K562 (cell line): ENCODE measurements around the gene UBXN11. TPM values are rescaled to one million over a fixed set of nuclear protein-coding genes. Genes with fewer than 3 reads are reported as not detected.
A peak's percentile ranks its signal among the peaks of the same experiment; 100 is the strongest.

ENCODE experiments used
- EGR1 ChIP-seq: fragments of 450-650 bp; conservative IDR thresholded peaks from 2 replicates; pipeline ENCODE4 v1.6.1; 2017; ENCODE audit warnings: mild to moderate bottlenecking
- ERF ChIP-seq: fragments of 450-650 bp; formaldehyde crosslinking; IDR thresholded peaks from 2 replicates; pipeline ENCODE4 v1.4.0; 2020; ENCODE audit warnings: mild to moderate bottlenecking, mixed read lengths
- FOXA1 ChIP-seq: fragments of 450-650 bp; IDR thresholded peaks from 2 replicates; pipeline ENCODE4 v1.6.1; 2016; ENCODE audit warnings: mild to moderate bottlenecking, borderline replicate concordance
- FOXP4 ChIP-seq: sonication (generic); formaldehyde crosslinking; IDR thresholded peaks from 2 replicates; pipeline ENCODE4 v1.8.0; 2022; ENCODE audit warnings: mild to moderate bottlenecking, missing genetic modification reagents, borderline replicate concordance
- NBN ChIP-seq: fragments of 450-650 bp; IDR thresholded peaks from 2 replicates; pipeline ENCODE4 v1.6.1; 2016; ENCODE audit warnings: low read depth, mild to moderate bottlenecking
- SETDB1 ChIP-seq: IDR thresholded peaks from one replicate; pipeline ENCODE4 v1.6.1; 2012; ENCODE audit warnings: low read length, control low read depth, inconsistent platforms
- SMAD4 ChIP-seq: fragments of 250-450 bp; sonication (Bioruptor Pico); conservative IDR thresholded peaks from 2 replicates; pipeline ENCODE4 v1.8.0; 2021; ENCODE audit warnings: inconsistent platforms, mild to moderate bottlenecking, moderate library complexity
- STAT5A ChIP-seq: IDR thresholded peaks from 2 replicates; pipeline ENCODE4 v1.6.1; 2012; ENCODE audit warnings: low read length, inconsistent platforms, borderline replicate concordance
- UBTF ChIP-seq, 2 experiments: IDR thresholded peaks; 2 replicates each; pipeline ENCODE4 v1.6.1; 2012; ENCODE audit warnings: improper control_type of control experiment in 2 of 2, low read depth in 2 of 2, low read length in 2 of 2, borderline replicate concordance in 1 of 2
- ZMIZ1 ChIP-seq, 2 experiments: fragments of 150-350 bp in 1 of 2; IDR thresholded peaks; 2 replicates each; pipeline ENCODE4 v1.6.1; 2012 to 2016; ENCODE audit warnings: low read depth in 2 of 2, low read length in 2 of 2, mild to moderate bottlenecking in 1 of 2, moderate library complexity in 1 of 2
- ZNF395 ChIP-seq: fragments of 200-800 bp; sonication (Bioruptor generic); IDR thresholded peaks from 2 replicates; pipeline ENCODE4 v1.6.1; 2017; ENCODE audit warnings: missing genetic modification characterization, missing compliant biosample characterization
- polyA plus RNA-seq, 8 experiments: library from polyadenylated mRNA; depleted of rRNA in 4 of 8; stranded (reverse) in 5 of 8; unstranded in 3 of 8; fragments of >200 nt; fragmentation: Nextera tagmentation in 2 of 8; fragmentation: Illumina TruSeq in 1 of 8; extraction: Ambion mirVana in 2 of 8; extraction: Trizol in 1 of 8; gene quantifications; 2 replicates each; pipeline versions ENCODE4 v1.2.1 to v1.2.3, GENCODE V29; 2011 to 2014; ENCODE audit warnings: inconsistent platforms in 1 of 8, missing spikeins in 1 of 8
- total RNA-seq, 7 experiments: library from RNA; depleted of rRNA in 6 of 7; stranded (reverse); fragments of >200 nt in 6 of 7; fragmentation: Illumina TruSeq in 2 of 7; extraction: Trizol in 2 of 7; gene quantifications; 2 replicates each; pipeline versions ENCODE4 v1.2.1 to v1.2.3, GENCODE V29; 2011 to 2021; ENCODE audit warnings: low replicate concordance in 1 of 7
- TF ChIP-seq, protein P1 (sequence below): sonication (generic); formaldehyde crosslinking; IDR thresholded peaks from 2 replicates; pipeline ENCODE4 v1.8.0; 2022; ENCODE audit warnings: missing genetic modification reagents, mild to moderate bottlenecking, borderline replicate concordance
- TF ChIP-seq, protein P2 (sequence below), 2 experiments: fragments of 200-800 bp in 1 of 2; sonication (Bioruptor generic) in 1 of 2; sonication (generic) in 1 of 2; formaldehyde crosslinking in 1 of 2; IDR thresholded peaks in 1 of 2; conservative IDR thresholded peaks in 1 of 2; 2 replicates each; pipeline versions ENCODE4 v1.5.0 to v1.6.1; 2016 to 2020; ENCODE audit warnings: missing compliant biosample characterization in 1 of 2, missing genetic modification characterization in 1 of 2, missing genetic modification reagents in 1 of 2

The UBXN11 gene
- total and polyA plus RNA-seq, 9 of the 15 experiments (the other 6 are each of a cell fraction or from before 2014, with no cell fraction given): 0.48 to 34.3 (median 11.3) TPM

DNA sequence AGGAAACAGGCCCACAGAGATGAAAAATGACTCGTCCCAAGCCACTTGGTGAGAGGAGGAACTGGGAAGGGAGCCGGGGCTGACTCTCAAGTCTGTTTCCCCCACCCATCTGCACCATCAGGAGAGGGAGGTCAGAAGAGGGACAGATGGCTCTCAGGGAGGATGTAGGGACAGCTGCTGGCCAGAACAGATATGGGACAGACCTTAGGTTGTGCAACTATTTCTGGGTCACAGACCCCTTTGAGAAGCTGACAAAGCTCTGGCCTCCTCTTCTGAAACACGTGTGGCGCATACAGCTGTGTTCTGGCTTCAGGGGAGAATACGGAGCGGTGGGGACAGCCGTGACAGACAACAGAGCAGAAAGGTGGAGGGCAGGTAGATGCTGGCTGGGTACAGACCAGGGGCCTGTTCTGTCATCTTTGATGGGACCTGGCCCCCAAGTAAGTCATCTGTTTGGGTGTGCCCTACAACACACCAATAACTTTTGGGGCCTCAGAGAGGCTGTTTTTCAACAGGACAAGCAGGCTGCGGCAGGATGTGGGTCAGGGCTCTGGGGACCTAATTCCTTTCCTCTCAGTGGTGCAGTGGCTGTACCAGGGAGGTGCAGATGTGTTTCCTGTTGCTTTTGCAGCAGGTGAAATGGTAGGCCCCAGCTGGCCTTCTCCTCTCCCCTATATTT is 19.3 kb downstream of the UBXN11 start (continued):
- TF ChIP-seq ZNF395 (CRISPR knock-in tag) (peak; percentile 96), ZMIZ1 (IDR thresholded peaks at IDR 0.05; ENCODE audit: low read depth in 2 of 2, low read length in 2 of 2) (peak in 1 of 2 experiments; percentile 94; a peak in 2 of 4 replicates), EGR1 (peak; percentile 40; the same call in 1 of the 2 replicates), SETDB1 (no peak), FOXP4 (peak; percentile 71; the same call in 1 of the 2 replicates), UBTF (IDR thresholded peaks at IDR 0.05; ENCODE audit: borderline replicate concordance in 1 of 2, low read depth in 2 of 2, low read length in 2 of 2) (peak in 1 of 2 experiments; percentile 84; a peak in 2 of 4 replicates), NBN (peak; percentile 87; the same call in 1 of the 2 replicates), FOXA1 (no peak), STAT5A (peak; percentile 93), SMAD4 (peak; percentile 97), ERF (CRISPR knock-in tag) (peak; percentile 33; the same call in 1 of the 2 replicates)
- TF ChIP-seq, protein P1, sequence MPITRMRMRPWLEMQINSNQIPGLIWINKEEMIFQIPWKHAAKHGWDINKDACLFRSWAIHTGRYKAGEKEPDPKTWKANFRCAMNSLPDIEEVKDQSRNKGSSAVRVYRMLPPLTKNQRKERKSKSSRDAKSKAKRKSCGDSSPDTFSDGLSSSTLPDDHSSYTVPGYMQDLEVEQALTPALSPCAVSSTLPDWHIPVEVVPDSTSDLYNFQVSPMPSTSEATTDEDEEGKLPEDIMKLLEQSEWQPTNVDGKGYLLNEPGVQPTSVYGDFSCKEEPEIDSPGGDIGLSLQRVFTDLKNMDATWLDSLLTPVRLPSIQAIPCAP (CRISPR knock-in tag): no peak
- TF ChIP-seq, protein P2, sequence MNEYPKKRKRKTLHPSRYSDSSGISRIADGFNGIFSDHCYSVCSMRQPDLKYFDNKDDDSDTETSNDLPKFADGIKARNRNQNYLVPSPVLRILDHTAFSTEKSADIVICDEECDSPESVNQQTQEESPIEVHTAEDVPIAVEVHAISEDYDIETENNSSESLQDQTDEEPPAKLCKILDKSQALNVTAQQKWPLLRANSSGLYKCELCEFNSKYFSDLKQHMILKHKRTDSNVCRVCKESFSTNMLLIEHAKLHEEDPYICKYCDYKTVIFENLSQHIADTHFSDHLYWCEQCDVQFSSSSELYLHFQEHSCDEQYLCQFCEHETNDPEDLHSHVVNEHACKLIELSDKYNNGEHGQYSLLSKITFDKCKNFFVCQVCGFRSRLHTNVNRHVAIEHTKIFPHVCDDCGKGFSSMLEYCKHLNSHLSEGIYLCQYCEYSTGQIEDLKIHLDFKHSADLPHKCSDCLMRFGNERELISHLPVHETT (CRISPR knock-in tag; conservative IDR thresholded peaks at IDR 0.05 in 1 of 2, IDR thresholded peaks at IDR 0.05 in 1 of 2): peak in 1 of 2 experiments; percentile 83; a peak in 2 of 4 replicates
